WERI-Rb-1 (cell line): ENCODE measurements around the gene TUBB1.

Source experiments
- DNase-seq: peaks from one replicate; pipeline ENCODE4 v3.0.0-alpha.2; 2020
- H3K27ac ChIP-seq: fragments of 250-450 bp; sonication (Bioruptor Pico); 2 replicates; pipeline ENCODE4 v1.5.1; 2020; ENCODE audit warnings: mild to moderate bottlenecking, moderate library complexity
- H3K27me3 ChIP-seq: fragments of 250-450 bp; sonication (Bioruptor Pico); 2 replicates; pipeline ENCODE4 v1.5.1; 2021; ENCODE audit warnings: mild to moderate bottlenecking, low read depth, moderate library complexity; ENCODE audit not compliant: insufficient read depth, severe bottlenecking
- H3K36me3 ChIP-seq: fragments of 250-450 bp; sonication (Bioruptor Pico); 2 replicates; pipeline ENCODE4 v1.5.1; 2020; ENCODE audit warnings: mild to moderate bottlenecking, moderate library complexity
- H3K4me3 ChIP-seq: 2 replicates; pipeline ENCODE4 v1.5.1; 2011; ENCODE audit warnings: low read depth, mild to moderate bottlenecking, control low read depth, low read length
- H3K9me3 ChIP-seq: fragments of 250-450 bp; sonication (Bioruptor Pico); 2 replicates; pipeline ENCODE4 v1.5.1; 2021; ENCODE audit warnings: mild to moderate bottlenecking, moderate library complexity; ENCODE audit not compliant: severe bottlenecking
- CTCF ChIP-seq: IDR thresholded peaks from 2 replicates; pipeline ENCODE4 v1.5.1; 2011; ENCODE audit warnings: low read depth, mild to moderate bottlenecking, control low read depth, inconsistent platforms, low read length

TUBB1 gene

GRCh38 chr20:58992911-58993310 lies 26.3 kb upstream of the TUBB1 start:
- DNase-seq, result no peak
- peaks cover 86% of the 10 kb centered on the region for H3K36me3 ChIP-seq
- H3K27ac ChIP-seq, result no peak overlapping the region
- no peak for TF ChIP-seq CTCF
- H3K27me3 ChIP-seq, result no peaks in the 10 kb centered on the region
- no peaks in the 10 kb centered on the region for H3K9me3 ChIP-seq
- no peak overlapping the region for H3K4me3 ChIP-seq

DNA sequence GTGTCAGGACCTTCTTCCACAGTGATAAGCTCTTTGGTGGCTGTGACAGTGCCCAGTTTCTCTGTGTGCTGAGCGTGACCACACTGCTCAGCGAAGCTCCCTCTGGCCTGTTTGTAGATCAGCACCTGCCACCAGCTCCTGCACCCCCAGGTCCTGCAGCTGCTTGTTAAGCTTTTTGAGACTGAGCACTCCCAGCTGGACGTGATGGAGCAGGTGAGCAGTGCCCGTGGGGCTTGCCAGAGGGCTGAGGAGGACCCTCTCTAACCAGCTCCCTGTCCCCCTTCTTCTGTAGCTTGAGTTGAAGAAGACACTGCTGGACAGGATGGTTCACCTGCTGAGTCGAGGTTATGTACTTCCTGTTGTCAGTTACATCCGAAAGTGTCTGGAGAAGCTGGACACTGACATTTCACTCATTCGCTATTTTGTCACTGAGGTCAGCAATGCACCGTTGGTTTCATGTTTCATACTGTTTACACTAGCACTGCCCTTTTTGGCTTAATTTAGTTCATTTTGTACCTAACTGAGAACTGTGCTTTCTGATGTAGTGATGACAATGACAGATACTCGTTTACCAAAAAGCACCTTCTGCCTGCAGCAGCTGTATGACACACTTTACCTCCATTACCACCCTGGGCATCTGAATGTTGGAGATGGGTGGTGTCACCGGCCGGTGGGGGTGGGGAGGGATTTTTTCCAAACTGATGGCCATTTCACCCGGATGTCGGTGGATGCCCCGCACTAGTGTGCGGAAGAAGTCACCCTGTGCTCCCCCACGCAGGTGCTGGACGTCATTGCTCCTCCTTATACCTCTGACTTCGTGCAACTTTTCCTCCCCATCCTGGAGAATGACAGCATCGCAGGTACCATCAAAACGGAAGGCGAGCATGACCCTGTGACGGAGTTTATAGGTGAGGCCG lies 25.6 kb upstream of the TUBB1 start:
- Histone ChIP-seq H3K36me3 (peaks cover 79% of the 10 kb centered on the region), H3K9me3 (no peaks in the 10 kb centered on the region), H3K27me3 (no peaks in the 10 kb centered on the region), H3K27ac (no peak overlapping the region), H3K4me3 (no peak overlapping the region)
- DNase-seq, result no peak
- no peak for TF ChIP-seq CTCF

DNA sequence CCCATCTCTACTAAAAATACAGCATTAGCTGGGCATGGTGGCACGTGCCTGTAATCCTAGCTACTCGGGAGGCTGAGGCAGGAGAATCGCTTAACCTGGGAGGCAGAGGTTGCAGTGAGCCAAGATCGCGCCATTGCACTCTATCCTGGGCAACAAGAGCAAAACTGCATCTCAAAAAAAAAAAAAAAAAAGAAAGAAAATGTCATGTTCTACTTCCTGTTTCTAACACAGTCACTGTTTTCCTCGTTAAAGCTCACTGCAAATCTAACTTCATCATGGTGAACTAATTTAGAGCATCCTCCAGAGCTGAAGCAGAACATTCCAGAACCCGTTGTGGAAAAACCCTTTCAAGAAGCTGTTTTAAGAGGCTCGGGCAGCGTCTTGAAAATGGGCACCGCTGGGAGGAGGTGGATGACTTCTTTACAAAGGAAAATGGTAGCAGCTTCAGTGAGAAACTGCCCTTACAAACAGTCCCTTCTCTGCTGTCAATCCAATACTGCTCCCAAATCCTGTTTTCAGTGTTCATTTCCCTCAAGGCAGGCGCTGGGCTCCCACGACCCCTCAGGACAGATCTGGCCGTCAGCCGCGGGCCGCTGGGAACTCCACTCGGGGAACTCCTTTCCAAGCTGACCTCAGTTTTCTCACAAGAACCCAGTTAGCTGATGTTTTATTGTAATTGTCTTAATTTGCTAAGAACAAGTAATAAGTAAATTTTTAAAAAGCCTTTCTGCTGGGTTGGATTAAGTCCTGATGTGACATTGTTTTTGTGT lies 24.7 kb upstream of the TUBB1 start:
- no peak for DNase-seq
- no peaks in the 10 kb centered on the region for H3K27me3 ChIP-seq
- no peaks in the 10 kb centered on the region for H3K9me3 ChIP-seq
- no peak for TF ChIP-seq CTCF
- peaks cover 70% of the 10 kb centered on the region for H3K36me3 ChIP-seq
- H3K27ac ChIP-seq, result no peak overlapping the region
- H3K4me3 ChIP-seq, result no peak overlapping the region

DNA sequence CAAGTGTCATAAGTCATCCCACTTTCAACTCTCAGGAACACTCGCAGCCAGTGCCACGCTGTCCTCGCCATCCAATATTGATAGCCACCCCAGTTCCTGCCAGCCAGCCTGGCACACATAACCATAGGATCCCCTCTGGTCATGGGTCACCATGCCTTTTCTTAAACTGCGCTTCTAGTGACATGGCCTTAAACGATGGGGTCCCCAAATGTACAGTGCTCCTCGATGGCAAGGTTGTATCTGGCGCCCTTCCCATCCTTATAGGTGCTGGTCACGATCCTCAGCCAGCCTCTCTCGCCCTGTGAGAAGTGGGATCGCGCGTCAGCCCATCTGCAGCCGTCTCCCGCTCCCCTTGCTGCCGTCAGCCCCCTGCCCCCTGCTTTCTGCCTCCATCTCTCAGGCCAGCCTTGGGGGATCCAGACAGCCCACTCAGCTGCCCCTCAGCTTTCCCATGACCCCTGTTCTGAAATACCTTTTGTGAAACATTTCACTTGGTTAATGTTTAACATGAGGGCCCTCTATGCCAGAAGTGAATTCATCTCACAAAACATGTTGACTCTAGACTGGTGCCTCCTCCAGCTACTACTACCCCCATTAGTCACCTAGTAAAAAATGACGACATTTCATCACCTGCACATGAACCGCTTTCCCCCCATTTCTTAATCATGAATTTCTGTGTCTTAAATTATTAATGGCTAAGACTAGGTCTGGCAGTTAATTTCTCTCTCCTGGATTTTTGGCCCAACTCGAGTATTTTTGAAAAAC lies 23.6 kb upstream of the TUBB1 start:
- H3K9me3 ChIP-seq, result no peaks in the 10 kb centered on the region
- no peak for DNase-seq
- H3K27ac ChIP-seq, result no peak overlapping the region
- TF ChIP-seq CTCF, result no peak
- H3K36me3 ChIP-seq, result peaks cover 59% of the 10 kb centered on the region
- H3K4me3 ChIP-seq, result no peak overlapping the region
- H3K27me3 ChIP-seq, result no peaks in the 10 kb centered on the region

- TF ChIP-seq CTCF, result no peak
- no peak overlapping the region for H3K4me3 ChIP-seq
- no peaks in the 10 kb centered on the region for H3K9me3 ChIP-seq
- no peak for DNase-seq
- H3K36me3 ChIP-seq, result peaks cover 53% of the 10 kb centered on the region
- H3K27me3 ChIP-seq, result no peaks in the 10 kb centered on the region
- H3K27ac ChIP-seq, result no peak overlapping the region
Measured at GRCh38 chr20:58996226-58996611, 23.0 kb upstream of the TUBB1 start.
